Activated T-cell treated with anti-CD3 and anti-CD28 coated beads, Interleukin-2, amount 50 U/mL, for 1 hour (primary cell): Measurements from ENCODE around the gene ZBTB8B.

Experiments used
- DNase-seq: peaks from one replicate; pipeline ENCODE4 v3.0.0-alpha.2; 2020

Gene ZBTB8B

DNA sequence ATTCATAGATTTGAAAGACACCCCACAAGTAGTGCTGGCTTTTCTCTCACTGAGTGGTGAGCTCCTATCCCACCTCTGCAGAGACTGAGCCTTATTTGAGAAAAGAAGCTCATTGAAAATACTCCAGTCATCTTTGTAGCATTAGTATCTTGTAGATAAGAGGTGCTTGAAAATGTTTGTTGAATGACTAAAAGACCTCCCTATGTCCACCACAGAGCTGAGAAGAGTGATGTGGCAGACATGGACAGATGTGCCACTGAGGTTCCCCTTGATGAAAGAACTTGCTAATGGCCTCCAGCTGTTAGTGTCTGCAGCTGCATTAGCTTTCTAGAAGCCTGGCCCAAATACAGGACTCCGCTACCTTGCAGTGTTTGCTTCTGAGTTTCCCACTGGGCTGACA lies 45.1 kb downstream of the ZBTB8B start:
- no peak for DNase-seq
